ENCODE results near the gene CACNA1F.

The CACNA1F gene

DNA sequence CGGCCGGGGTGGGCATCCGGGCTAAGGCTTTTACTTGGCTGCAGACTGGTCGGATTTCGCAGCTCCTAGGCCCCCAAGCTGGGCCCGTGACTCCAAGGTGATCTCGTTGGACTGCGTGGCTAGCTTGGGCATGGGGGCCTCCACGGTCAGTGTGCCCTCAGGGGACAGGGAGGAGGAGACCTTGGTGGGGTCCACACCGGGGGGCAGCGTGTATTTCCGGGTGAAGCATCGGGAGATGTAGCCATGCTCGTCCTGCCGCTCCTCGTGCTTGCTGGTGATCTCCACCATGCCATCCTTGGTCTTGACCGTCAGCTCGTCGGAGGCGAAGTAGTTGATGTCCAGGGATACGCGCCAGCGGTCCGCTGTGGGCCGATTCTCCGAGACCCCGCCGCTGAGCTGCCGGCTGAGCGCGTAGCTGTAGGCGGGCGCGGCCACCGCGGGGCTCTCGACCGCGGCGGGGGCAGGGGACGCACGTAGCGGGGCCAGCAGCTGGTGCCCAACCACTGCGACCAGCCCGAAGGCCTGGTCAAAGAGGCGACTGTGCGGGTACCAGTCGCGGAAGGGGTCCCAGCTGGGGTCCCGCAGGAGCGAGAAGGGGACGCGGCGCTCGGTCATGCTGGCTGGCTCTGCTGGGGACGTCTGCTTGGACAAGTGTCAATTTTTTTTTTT, 881 bp upstream of the CACNA1F start:
- TF ChIP-seq, protein P1, sequence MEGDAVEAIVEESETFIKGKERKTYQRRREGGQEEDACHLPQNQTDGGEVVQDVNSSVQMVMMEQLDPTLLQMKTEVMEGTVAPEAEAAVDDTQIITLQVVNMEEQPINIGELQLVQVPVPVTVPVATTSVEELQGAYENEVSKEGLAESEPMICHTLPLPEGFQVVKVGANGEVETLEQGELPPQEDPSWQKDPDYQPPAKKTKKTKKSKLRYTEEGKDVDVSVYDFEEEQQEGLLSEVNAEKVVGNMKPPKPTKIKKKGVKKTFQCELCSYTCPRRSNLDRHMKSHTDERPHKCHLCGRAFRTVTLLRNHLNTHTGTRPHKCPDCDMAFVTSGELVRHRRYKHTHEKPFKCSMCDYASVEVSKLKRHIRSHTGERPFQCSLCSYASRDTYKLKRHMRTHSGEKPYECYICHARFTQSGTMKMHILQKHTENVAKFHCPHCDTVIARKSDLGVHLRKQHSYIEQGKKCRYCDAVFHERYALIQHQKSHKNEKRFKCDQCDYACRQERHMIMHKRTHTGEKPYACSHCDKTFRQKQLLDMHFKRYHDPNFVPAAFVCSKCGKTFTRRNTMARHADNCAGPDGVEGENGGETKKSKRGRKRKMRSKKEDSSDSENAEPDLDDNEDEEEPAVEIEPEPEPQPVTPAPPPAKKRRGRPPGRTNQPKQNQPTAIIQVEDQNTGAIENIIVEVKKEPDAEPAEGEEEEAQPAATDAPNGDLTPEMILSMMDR (IDR thresholded peaks at IDR 0.05; ENCODE audit: low read depth, low read length, missing control alignments) = no peak
- no peak for DNase-seq (ENCODE audit: extremely low read depth, low read depth)
- H3K4me3 ChIP-seq (replicated peaks; ENCODE audit: low read depth, low read length) = no peak overlapping the region

DNA sequence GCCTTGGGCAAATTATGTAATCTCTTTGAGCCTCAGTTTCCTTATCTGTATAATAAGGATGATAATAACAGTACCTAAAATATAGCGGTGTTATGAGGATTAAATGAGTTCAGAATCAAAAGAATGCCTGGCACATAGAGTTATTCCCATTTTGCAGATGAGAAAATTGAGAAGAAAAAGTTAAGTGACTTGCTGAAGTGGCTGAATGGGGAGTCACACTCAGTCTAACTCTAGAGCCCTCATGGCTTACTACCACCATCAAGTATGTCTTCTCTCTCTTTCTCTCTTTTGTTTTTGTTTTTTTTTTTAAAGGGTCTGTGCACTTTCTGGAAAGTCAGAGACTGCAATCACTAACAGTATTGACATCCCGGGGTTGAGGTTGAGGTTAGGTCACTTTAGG, 615 bp downstream of the CACNA1F start:
- H3K4me3 ChIP-seq (replicated peaks; ENCODE audit: low read depth, low read length) = no peak overlapping the region
- no peak for DNase-seq (ENCODE audit: extremely low read depth, low read depth)
- TF ChIP-seq, protein P1 (IDR thresholded peaks at IDR 0.05; ENCODE audit: low read depth, low read length, missing control alignments) = no peak

GRCh38 chrX:49231333-49232000, 1.7 kb downstream of the CACNA1F start:
- TF ChIP-seq, protein P1 (IDR thresholded peaks at IDR 0.05; ENCODE audit: low read depth, low read length, missing control alignments) = no peak
- DNase-seq (ENCODE audit: extremely low read depth, low read depth) = no peak
- no peak overlapping the region for H3K4me3 ChIP-seq (replicated peaks; ENCODE audit: low read depth, low read length)

- no peak for DNase-seq (ENCODE audit: extremely low read depth, low read depth)
- H3K4me3 ChIP-seq (replicated peaks; ENCODE audit: low read depth, low read length) = no peak overlapping the region
- TF ChIP-seq, protein P1 (IDR thresholded peaks at IDR 0.05; ENCODE audit: low read depth, low read length, missing control alignments) = no peak
Observed at GRCh38 chrX:49230500-49231232, 2.5 kb downstream of the CACNA1F start.

GRCh38 chrX:49228185-49228584, 5.0 kb downstream of the CACNA1F start:
- TF ChIP-seq, protein P1 (IDR thresholded peaks at IDR 0.05; ENCODE audit: low read depth, low read length, missing control alignments) = no peak
- no peak overlapping the region for H3K4me3 ChIP-seq (replicated peaks; ENCODE audit: low read depth, low read length)
- no peak for DNase-seq (ENCODE audit: extremely low read depth, low read depth)

DNA sequence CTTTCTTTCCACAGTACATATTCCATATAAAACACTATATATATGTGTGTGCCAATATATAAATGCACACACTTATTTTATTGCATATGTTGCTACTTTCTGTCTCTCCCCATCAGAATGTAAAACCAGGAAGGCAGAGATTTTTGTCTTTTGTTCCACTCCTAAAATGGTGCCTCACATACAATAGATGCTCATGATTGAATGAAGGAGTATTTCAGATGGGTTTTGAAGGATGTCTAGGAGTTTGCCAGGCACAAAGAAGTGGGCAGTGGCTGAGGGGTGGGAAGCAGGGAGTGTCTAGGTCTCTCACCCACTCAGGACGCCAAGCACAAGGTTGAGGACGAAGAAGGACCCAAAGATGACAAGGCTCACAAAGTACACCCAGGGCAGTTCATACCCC, 5.4 kb downstream of the CACNA1F start:
- TF ChIP-seq, protein P1 (IDR thresholded peaks at IDR 0.05; ENCODE audit: low read depth, low read length, missing control alignments) = no peak
- no peak for DNase-seq (ENCODE audit: extremely low read depth, low read depth)

More for the DNA sequence above, 5.4 kb downstream of the CACNA1F start:
- H3K4me3 ChIP-seq (replicated peaks; ENCODE audit: low read depth, low read length) = no peak overlapping the region

Data from HFF-Myc (cell line).